Activated naive CD8-positive, alpha-beta T cell treated with anti-CD3 and anti-CD28 coated beads, Interleukin-2, amount 50 U/mL, for 24 hours (primary cell): ENCODE results near the gene LRP1B.

Experiments used
- ATAC-seq: fragments of 150-1000 bp; cut with Tn5 transposase; one replicate; pipeline ENCODE4 v1.10.0; 2021
- DNase-seq: peaks from one replicate; pipeline ENCODE4 v3.0.0; 2021
- H3K27ac Mint-ChIP-seq: one replicate; pipeline ENCODE4 v1.8.0; 2021; ENCODE audit warnings: mild to moderate bottlenecking, mixed read lengths
- H3K27me3 Mint-ChIP-seq: one replicate; pipeline ENCODE4 v1.8.0; 2021; ENCODE audit warnings: mixed read lengths
- H3K36me3 Mint-ChIP-seq: one replicate; pipeline ENCODE4 v1.8.0; 2021; ENCODE audit warnings: low read depth, mixed read lengths
- H3K4me1 Mint-ChIP-seq: one replicate; pipeline ENCODE4 v1.8.0; 2021; ENCODE audit warnings: mixed read lengths
- H3K4me3 Mint-ChIP-seq: one replicate; pipeline ENCODE4 v1.8.0; 2021; ENCODE audit warnings: mild to moderate bottlenecking, moderate library complexity, mixed read lengths
- H3K9me3 Mint-ChIP-seq: one replicate; pipeline ENCODE4 v1.8.0; 2021; ENCODE audit warnings: mixed read lengths

Gene LRP1B

GRCh38 chr2:140506606-140507005 is 1624.2 kb downstream of the LRP1B start:
- DNase-seq (no peak), ATAC-seq (no peak)
- no peak overlapping the region for H3K4me3 Mint-ChIP-seq
- no peaks in the 10 kb centered on the region for H3K4me1 Mint-ChIP-seq
- peaks cover 16% of the 10 kb centered on the region for H3K9me3 Mint-ChIP-seq
- no peak overlapping the region for H3K27ac Mint-ChIP-seq
- no peaks in the 10 kb centered on the region for H3K36me3 Mint-ChIP-seq
- no peaks in the 10 kb centered on the region for H3K27me3 Mint-ChIP-seq

DNA sequence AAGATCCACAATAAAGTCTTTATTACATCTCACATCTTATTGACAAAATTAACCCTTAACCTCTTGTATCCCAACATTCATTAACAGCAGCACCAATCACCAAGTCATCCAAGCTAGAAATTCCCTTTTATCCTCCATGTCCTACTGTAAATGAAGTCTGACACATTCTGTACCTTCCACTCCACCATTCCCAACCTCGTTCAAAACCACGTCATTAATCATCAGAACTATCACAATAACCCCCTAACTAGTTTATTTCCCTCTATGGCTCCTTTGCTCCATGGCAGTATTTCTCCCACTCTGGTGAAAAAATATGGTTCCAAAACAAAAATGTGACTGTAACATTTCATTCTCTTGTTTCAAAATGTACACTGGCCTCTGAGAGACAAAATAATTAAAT is 1626.2 kb downstream of the LRP1B start:
- H3K27ac Mint-ChIP-seq: no peak overlapping the region
- no peak overlapping the region for H3K4me3 Mint-ChIP-seq
- no peaks in the 10 kb centered on the region for H3K36me3 Mint-ChIP-seq
- peaks cover 9% of the 10 kb centered on the region for H3K9me3 Mint-ChIP-seq
- no peaks in the 10 kb centered on the region for H3K27me3 Mint-ChIP-seq
- DNase-seq (no peak), ATAC-seq (no peak)
- no peaks in the 10 kb centered on the region for H3K4me1 Mint-ChIP-seq

DNA sequence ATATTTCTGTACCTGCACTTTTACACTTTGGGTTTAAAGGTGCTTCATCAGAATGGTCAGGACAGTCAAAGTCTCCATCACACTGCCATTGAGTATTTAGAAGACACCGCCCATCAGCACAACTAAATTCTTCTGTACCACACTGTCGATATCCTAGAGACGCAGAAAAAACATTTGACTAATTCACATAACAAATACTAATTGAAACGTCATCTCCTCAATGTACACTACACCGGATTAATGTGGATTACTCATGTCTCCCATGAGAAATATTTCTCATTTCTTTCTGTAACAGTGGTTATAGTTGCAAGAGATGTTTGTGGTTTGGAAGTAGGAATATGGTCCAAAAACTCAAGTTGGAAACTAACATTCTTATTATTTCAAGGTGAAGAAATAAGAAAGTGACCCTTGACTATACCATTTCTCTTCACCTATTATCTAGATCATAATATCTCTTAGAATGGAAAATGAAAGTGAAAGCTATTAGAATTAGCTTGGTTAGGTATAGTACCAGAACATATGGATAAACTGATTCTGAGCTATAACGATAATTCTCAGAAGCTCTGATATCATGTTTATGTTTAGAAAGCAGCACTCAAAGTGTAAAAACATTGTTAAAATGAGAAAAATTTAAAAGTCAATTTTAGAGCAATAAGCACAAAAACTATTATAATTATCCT is 1627.7 kb downstream of the LRP1B start:
- H3K27me3 Mint-ChIP-seq: no peaks in the 10 kb centered on the region
- no peaks in the 10 kb centered on the region for H3K36me3 Mint-ChIP-seq
- H3K4me1 Mint-ChIP-seq: no peaks in the 10 kb centered on the region
- no peak for ATAC-seq
- H3K27ac Mint-ChIP-seq: no peak overlapping the region
- no peak overlapping the region for H3K4me3 Mint-ChIP-seq
- H3K9me3 Mint-ChIP-seq: peaks cover 5% of the 10 kb centered on the region
- no peak for DNase-seq

- ATAC-seq: no peak
- DNase-seq: no peak
- no peaks in the 10 kb centered on the region for H3K27me3 Mint-ChIP-seq
Observed at GRCh38 chr2:140498360-140498759, 1632.5 kb downstream of the LRP1B start.

GRCh38 chr2:140496714-140497113 is 1634.1 kb downstream of the LRP1B start:
- peaks cover 9% of the 10 kb centered on the region for H3K9me3 Mint-ChIP-seq
- H3K36me3 Mint-ChIP-seq: no peaks in the 10 kb centered on the region
- H3K27ac Mint-ChIP-seq: no peak overlapping the region
- DNase-seq (no peak), ATAC-seq (no peak)
- H3K4me1 Mint-ChIP-seq: no peaks in the 10 kb centered on the region
- no peak overlapping the region for H3K4me3 Mint-ChIP-seq
- no peaks in the 10 kb centered on the region for H3K27me3 Mint-ChIP-seq

More at GRCh38 chr2:140498360-140498759, 1632.5 kb downstream of the LRP1B start:
- H3K27ac Mint-ChIP-seq: no peak overlapping the region
- H3K9me3 Mint-ChIP-seq: peaks cover 5% of the 10 kb centered on the region
- H3K4me1 Mint-ChIP-seq: no peaks in the 10 kb centered on the region
- H3K36me3 Mint-ChIP-seq: no peaks in the 10 kb centered on the region
- H3K4me3 Mint-ChIP-seq: no peak overlapping the region

GRCh38 chr2:140491876-140492275 is 1638.9 kb downstream of the LRP1B start:
- Mint-ChIP-seq H3K27me3 (no peaks in the 10 kb centered on the region), H3K4me1 (no peaks in the 10 kb centered on the region), H3K27ac (no peak overlapping the region), H3K9me3 (peaks cover 4% of the 10 kb centered on the region), H3K4me3 (no peak overlapping the region), H3K36me3 (no peaks in the 10 kb centered on the region)
- ATAC-seq (no peak), DNase-seq (no peak)

- H3K27me3 Mint-ChIP-seq: no peaks in the 10 kb centered on the region
- no peaks in the 10 kb centered on the region for H3K4me1 Mint-ChIP-seq
- no peak overlapping the region for H3K4me3 Mint-ChIP-seq
- DNase-seq (no peak), ATAC-seq (no peak)
- H3K9me3 Mint-ChIP-seq: peaks cover 4% of the 10 kb centered on the region
- H3K27ac Mint-ChIP-seq: no peak overlapping the region
- H3K36me3 Mint-ChIP-seq: no peaks in the 10 kb centered on the region
Observed at GRCh38 chr2:140489193-140489592, 1641.6 kb downstream of the LRP1B start.

- no peak for DNase-seq
- no peaks in the 10 kb centered on the region for H3K9me3 Mint-ChIP-seq
- H3K27ac Mint-ChIP-seq: no peak overlapping the region
- no peak for ATAC-seq
- no peak overlapping the region for H3K4me3 Mint-ChIP-seq
- H3K36me3 Mint-ChIP-seq: no peaks in the 10 kb centered on the region
- no peaks in the 10 kb centered on the region for H3K4me1 Mint-ChIP-seq
- H3K27me3 Mint-ChIP-seq: no peaks in the 10 kb centered on the region
Observed at GRCh38 chr2:140481136-140481535, 1649.7 kb downstream of the LRP1B start.

GRCh38 chr2:140473851-140474250 is 1657.0 kb downstream of the LRP1B start:
- ATAC-seq: no peak
- Mint-ChIP-seq H3K27ac (no peak overlapping the region), H3K9me3 (peaks cover 10% of the 10 kb centered on the region), H3K4me1 (no peaks in the 10 kb centered on the region), H3K36me3 (no peaks in the 10 kb centered on the region), H3K4me3 (no peak overlapping the region), H3K27me3 (no peaks in the 10 kb centered on the region)
- DNase-seq: no peak

GRCh38 chr2:140472676-140473075 is 1658.1 kb downstream of the LRP1B start:
- Mint-ChIP-seq H3K4me3 (no peak overlapping the region), H3K4me1 (no peaks in the 10 kb centered on the region), H3K27ac (no peak overlapping the region), H3K36me3 (no peaks in the 10 kb centered on the region), H3K9me3 (peaks cover 10% of the 10 kb centered on the region), H3K27me3 (no peaks in the 10 kb centered on the region)
- ATAC-seq (no peak), DNase-seq (no peak)

GRCh38 chr2:140465301-140465700 is 1665.5 kb downstream of the LRP1B start:
- Mint-ChIP-seq H3K4me1 (no peaks in the 10 kb centered on the region), H3K36me3 (no peaks in the 10 kb centered on the region)

GRCh38 chr2:140462990-140463389 is 1667.8 kb downstream of the LRP1B start:
- Mint-ChIP-seq H3K4me3 (no peak overlapping the region), H3K36me3 (no peaks in the 10 kb centered on the region), H3K9me3 (peaks cover 16% of the 10 kb centered on the region), H3K27ac (no peak overlapping the region), H3K27me3 (no peaks in the 10 kb centered on the region), H3K4me1 (no peaks in the 10 kb centered on the region)
- DNase-seq: no peak
- ATAC-seq: no peak

More at GRCh38 chr2:140465301-140465700, 1665.5 kb downstream of the LRP1B start:
- DNase-seq (no peak), ATAC-seq (no peak)
- Mint-ChIP-seq H3K4me3 (no peak overlapping the region), H3K27ac (no peak overlapping the region), H3K9me3 (peaks cover 18% of the 10 kb centered on the region), H3K27me3 (no peaks in the 10 kb centered on the region)

GRCh38 chr2:140457483-140457882 is 1673.3 kb downstream of the LRP1B start:
- no peak overlapping the region for H3K4me3 Mint-ChIP-seq
- H3K27me3 Mint-ChIP-seq: no peaks in the 10 kb centered on the region
- no peak for ATAC-seq
- no peak overlapping the region for H3K27ac Mint-ChIP-seq
- no peaks in the 10 kb centered on the region for H3K36me3 Mint-ChIP-seq
- H3K4me1 Mint-ChIP-seq: no peaks in the 10 kb centered on the region
- no peak for DNase-seq
- peaks cover 6% of the 10 kb centered on the region for H3K9me3 Mint-ChIP-seq

GRCh38 chr2:140455315-140455714 is 1675.5 kb downstream of the LRP1B start:
- Mint-ChIP-seq H3K27ac (no peak overlapping the region), H3K27me3 (no peaks in the 10 kb centered on the region), H3K4me3 (no peak overlapping the region), H3K36me3 (no peaks in the 10 kb centered on the region), H3K4me1 (no peaks in the 10 kb centered on the region), H3K9me3 (peaks cover 4% of the 10 kb centered on the region)
- DNase-seq (no peak), ATAC-seq (no peak)

DNA sequence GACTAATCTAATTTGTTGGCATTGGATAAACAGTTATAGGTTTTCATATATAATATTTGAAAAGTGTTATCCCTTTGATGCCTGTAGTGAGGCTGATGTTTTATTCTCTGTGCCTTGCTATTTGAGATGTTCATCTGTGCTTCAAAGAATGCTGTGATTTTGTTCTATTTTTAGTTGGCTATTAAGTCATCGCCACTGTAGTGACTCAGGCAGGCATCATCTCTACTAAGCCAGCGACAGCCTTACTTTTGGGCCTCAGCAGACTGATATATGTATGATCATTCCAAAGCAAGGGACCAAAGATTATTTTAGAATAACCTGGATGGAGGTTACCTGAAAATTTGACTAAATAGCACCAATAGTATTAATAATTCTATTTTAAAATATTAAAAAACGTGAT is 1676.1 kb downstream of the LRP1B start:
- ATAC-seq (no peak), DNase-seq (no peak)
- H3K36me3 Mint-ChIP-seq: no peaks in the 10 kb centered on the region
- no peaks in the 10 kb centered on the region for H3K27me3 Mint-ChIP-seq
- no peak overlapping the region for H3K4me3 Mint-ChIP-seq
- H3K4me1 Mint-ChIP-seq: no peaks in the 10 kb centered on the region
- H3K9me3 Mint-ChIP-seq: peaks cover 7% of the 10 kb centered on the region
- H3K27ac Mint-ChIP-seq: no peak overlapping the region

- Mint-ChIP-seq H3K36me3 (no peaks in the 10 kb centered on the region), H3K4me1 (no peaks in the 10 kb centered on the region), H3K27ac (no peak overlapping the region), H3K4me3 (no peak overlapping the region), H3K27me3 (no peaks in the 10 kb centered on the region), H3K9me3 (peaks cover 6% of the 10 kb centered on the region)
- ATAC-seq (no peak), DNase-seq (no peak)
Observed at GRCh38 chr2:140451324-140451723, 1679.5 kb downstream of the LRP1B start.
